Measurements from ENCODE around the gene GPD2.

GRCh38 chr2:156491176-156491575 lies 55.0 kb downstream of the GPD2 start:
- TF ChIP-seq, protein P1, sequence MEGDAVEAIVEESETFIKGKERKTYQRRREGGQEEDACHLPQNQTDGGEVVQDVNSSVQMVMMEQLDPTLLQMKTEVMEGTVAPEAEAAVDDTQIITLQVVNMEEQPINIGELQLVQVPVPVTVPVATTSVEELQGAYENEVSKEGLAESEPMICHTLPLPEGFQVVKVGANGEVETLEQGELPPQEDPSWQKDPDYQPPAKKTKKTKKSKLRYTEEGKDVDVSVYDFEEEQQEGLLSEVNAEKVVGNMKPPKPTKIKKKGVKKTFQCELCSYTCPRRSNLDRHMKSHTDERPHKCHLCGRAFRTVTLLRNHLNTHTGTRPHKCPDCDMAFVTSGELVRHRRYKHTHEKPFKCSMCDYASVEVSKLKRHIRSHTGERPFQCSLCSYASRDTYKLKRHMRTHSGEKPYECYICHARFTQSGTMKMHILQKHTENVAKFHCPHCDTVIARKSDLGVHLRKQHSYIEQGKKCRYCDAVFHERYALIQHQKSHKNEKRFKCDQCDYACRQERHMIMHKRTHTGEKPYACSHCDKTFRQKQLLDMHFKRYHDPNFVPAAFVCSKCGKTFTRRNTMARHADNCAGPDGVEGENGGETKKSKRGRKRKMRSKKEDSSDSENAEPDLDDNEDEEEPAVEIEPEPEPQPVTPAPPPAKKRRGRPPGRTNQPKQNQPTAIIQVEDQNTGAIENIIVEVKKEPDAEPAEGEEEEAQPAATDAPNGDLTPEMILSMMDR (conservative IDR thresholded peaks at IDR 0.05 in 1 of 2, IDR thresholded peaks at IDR 0.05 in 1 of 2; ENCODE audit: low read depth in 1 of 2, low read length in 2 of 2): no peak
- TF ChIP-seq EZH2 (IDR thresholded peaks at IDR 0.05; ENCODE audit: low read length, missing control alignments): no peak
